ENCODE results near the gene KBTBD12. TPM values are rescaled to one million over a fixed set of nuclear protein-coding genes. Genes with fewer than 3 reads are reported as not detected.

Gene KBTBD12
- polyA plus RNA-seq, 3 donors, result 0.91 to 1.9 (median 1.7) TPM

GRCh38 chr3:128006061-128007032 lies 91.3 kb downstream of the KBTBD12 start:
- DNase-seq (ENCODE audit: low read depth in 3 of 3, low spot score in 2 of 3), result no peak

- DNase-seq (ENCODE audit: low read depth in 3 of 3, low spot score in 2 of 3), result no peak
Measured at GRCh38 chr3:128007033-128007424, 92.0 kb downstream of the KBTBD12 start.

GRCh38 chr3:128009952-128010846 lies 95.2 kb downstream of the KBTBD12 start:
- no peak for DNase-seq (ENCODE audit: low read depth in 3 of 3, low spot score in 2 of 3)

- peak; percentile 38 to 63 (median 41) for DNase-seq (ENCODE audit: low read depth in 3 of 3, low spot score in 2 of 3)
Measured at GRCh38 chr3:128011140-128011539, 96.1 kb downstream of the KBTBD12 start.

GRCh38 chr3:128012050-128012449 lies 97.0 kb downstream of the KBTBD12 start:
- DNase-seq (ENCODE audit: low read depth in 3 of 3, low spot score in 2 of 3), result no peak

- no peak for DNase-seq (ENCODE audit: low read depth in 3 of 3, low spot score in 2 of 3)
Measured at GRCh38 chr3:128014548-128014947, 99.5 kb downstream of the KBTBD12 start.

- no peak for DNase-seq (ENCODE audit: low read depth in 3 of 3, low spot score in 2 of 3)
Measured at GRCh38 chr3:128016502-128016901, 101.5 kb downstream of the KBTBD12 start.

GRCh38 chr3:128021768-128022372 lies 106.8 kb downstream of the KBTBD12 start:
- no peak for DNase-seq (ENCODE audit: low read depth in 3 of 3, low spot score in 2 of 3)

- DNase-seq (ENCODE audit: low read depth in 3 of 3, low spot score in 2 of 3), result no peak
Measured at GRCh38 chr3:128033102-128033501, 118.1 kb downstream of the KBTBD12 start.

- no peak for DNase-seq (ENCODE audit: low read depth in 3 of 3, low spot score in 2 of 3)
Measured at GRCh38 chr3:128036119-128036518, 121.1 kb downstream of the KBTBD12 start.

Other genes starting within 250 kb of the KBTBD12 start
- gene ABTB1, start 242.3 kb upstream of the KBTBD12 start, polyA plus RNA-seq (ENCODE audit: insufficient read length in 3 of 3), result 10 to 100 TPM; 17.8 to 18.1 (median 17.8) TPM
- gene MGLL, start 92.7 kb upstream of the KBTBD12 start, polyA plus RNA-seq (ENCODE audit: insufficient read length in 3 of 3), result 10 to 100 TPM; 21.8 to 24.9 (median 23.0) TPM
- 100 to 1,000 TPM; 169 to 176 (median 173) TPM for gene SEC61A1, start 137.2 kb downstream of the KBTBD12 start, polyA plus RNA-seq (ENCODE audit: insufficient read length in 3 of 3)
- 10 to 100 TPM; 68.2 to 74.2 (median 69.3) TPM for gene RUVBL1, start 208.6 kb downstream of the KBTBD12 start, polyA plus RNA-seq (ENCODE audit: insufficient read length in 3 of 3)
- 10 to 100 TPM; 20.6 to 24.8 (median 21.9) TPM for gene EEFSEC, start 238.2 kb downstream of the KBTBD12 start, polyA plus RNA-seq (ENCODE audit: insufficient read length in 3 of 3)

Measured in right renal cortex interstitium (tissue), 3 donors.